ENCODE results near the gene CCDC170. TPM values are rescaled to one million over a fixed set of nuclear protein-coding genes. Genes with fewer than 3 reads are reported as not detected.

The CCDC170 gene
- total and polyA plus RNA-seq, 12 donors: 0.13 to 1.6 (median 0.35) TPM

GRCh38 chr6:151664390-151664789 is 170.6 kb downstream of the CCDC170 start:
- intact Hi-C loops (cut with DNase I): no loop called here
- 58% methylated on average over 5 of the region's 5 CpGs for WGBS, 2 donors

GRCh38 chr6:151665329-151665728 is 171.5 kb downstream of the CCDC170 start:
- TF ChIP-seq CTCF (IDR thresholded peaks at IDR 0.05): no peak
- no peaks in the 10 kb centered on the region for H3K4me1 ChIP-seq
- H3K36me3 ChIP-seq: no peaks in the 10 kb centered on the region
- no peaks in the 10 kb centered on the region for H3K9me3 ChIP-seq
- no peak for ATAC-seq
- peaks cover 0 to 7% (median 0%) of the 10 kb centered on the region in 7 donors for H3K27me3 ChIP-seq
- intact Hi-C loops (cut with DNase I): no loop called here
- 75 to 78% methylated on average over 7 of the region's 7 CpGs for WGBS, 2 donors
- DNase-seq: no peak
- H3K4me3 ChIP-seq: no peak overlapping the region
- no peak overlapping the region for H3K27ac ChIP-seq

More at GRCh38 chr6:151664390-151664789, 170.6 kb downstream of the CCDC170 start:
- Histone ChIP-seq H3K27me3 (peaks cover 0 to 7% (median 0%) of the 10 kb centered on the region in 7 donors), H3K9me3 (no peaks in the 10 kb centered on the region), H3K4me3 (no peak overlapping the region), H3K4me1 (no peaks in the 10 kb centered on the region), H3K36me3 (no peaks in the 10 kb centered on the region), H3K27ac (no peak overlapping the region)
- TF ChIP-seq CTCF (IDR thresholded peaks at IDR 0.05): no peak
- no peak for DNase-seq
- no peak for ATAC-seq

- WGBS, 2 donors: 59 to 63% methylated on average over 2 of the region's 2 CpGs
- Histone ChIP-seq H3K27ac (no peak overlapping the region), H3K4me1 (no peaks in the 10 kb centered on the region), H3K27me3 (peaks cover 0 to 7% (median 0%) of the 10 kb centered on the region in 7 donors), H3K9me3 (no peaks in the 10 kb centered on the region), H3K4me3 (no peak overlapping the region), H3K36me3 (no peaks in the 10 kb centered on the region)
- no peak for ATAC-seq
- intact Hi-C loops (cut with DNase I): no loop called here
- TF ChIP-seq CTCF (IDR thresholded peaks at IDR 0.05): no peak
- DNase-seq: no peak
Observed at GRCh38 chr6:151666526-151666925, 172.7 kb downstream of the CCDC170 start.

- no peaks in the 10 kb centered on the region for H3K36me3 ChIP-seq
- H3K4me3 ChIP-seq: no peak overlapping the region
- intact Hi-C loops (cut with DNase I): no loop called here
- ATAC-seq (no peak), DNase-seq (no peak)
- no peaks in the 10 kb centered on the region for H3K4me1 ChIP-seq
- no peaks in the 10 kb centered on the region for H3K9me3 ChIP-seq
- TF ChIP-seq CTCF (IDR thresholded peaks at IDR 0.05): no peak
- H3K27me3 ChIP-seq: peaks cover 0 to 7% (median 0%) of the 10 kb centered on the region in 7 donors
- H3K27ac ChIP-seq: peak overlapping the region in 1 of 10 donors; percentile 29
- 79 to 82% methylated on average over 3 of the region's 3 CpGs for WGBS, 2 donors
Observed at GRCh38 chr6:151669208-151669560, 175.4 kb downstream of the CCDC170 start.
